Nephron progenitor cell (in vitro differentiated cells): Measurements from ENCODE around the gene PNPLA8.
"Not testable (repeated sequence)": the region's sequence is repeated elsewhere in the genome, so short reads cannot be mapped to it uniquely, and the experiment has no call there.

ENCODE experiments used
- DNase-seq: peaks from one replicate; pipeline ENCODE4 v3.0.0; 2021
- H3K27ac Mint-ChIP-seq: 2 replicates; pipeline ENCODE4 v1.8.0; 2021; ENCODE audit warnings: mild to moderate bottlenecking, moderate library complexity, mixed read lengths
- H3K27me3 Mint-ChIP-seq: 2 replicates; pipeline ENCODE4 v1.8.0; 2021; ENCODE audit warnings: mild to moderate bottlenecking, low read depth, mixed read lengths; ENCODE audit not compliant: poor library complexity
- H3K36me3 Mint-ChIP-seq: 2 replicates; pipeline ENCODE4 v1.8.0; 2021; ENCODE audit warnings: low read depth, mixed read lengths
- H3K4me1 Mint-ChIP-seq: 2 replicates; pipeline ENCODE4 v1.8.0; 2021; ENCODE audit warnings: mixed read lengths
- H3K4me3 Mint-ChIP-seq: 2 replicates; pipeline ENCODE4 v1.8.0; 2021; ENCODE audit warnings: mild to moderate bottlenecking, moderate library complexity, mixed read lengths
- H3K9me3 Mint-ChIP-seq: 2 replicates; pipeline ENCODE4 v1.8.0; 2021; ENCODE audit warnings: mild to moderate bottlenecking, moderate library complexity, mixed read lengths
- CTCF ChIP-seq: fragments of 200-600 bp; sonication (generic); IDR thresholded peaks from 2 replicates; pipeline ENCODE4 v1.5.0; 2021; ENCODE audit warnings: antibody characterized with exemption

Gene PNPLA8

DNA sequence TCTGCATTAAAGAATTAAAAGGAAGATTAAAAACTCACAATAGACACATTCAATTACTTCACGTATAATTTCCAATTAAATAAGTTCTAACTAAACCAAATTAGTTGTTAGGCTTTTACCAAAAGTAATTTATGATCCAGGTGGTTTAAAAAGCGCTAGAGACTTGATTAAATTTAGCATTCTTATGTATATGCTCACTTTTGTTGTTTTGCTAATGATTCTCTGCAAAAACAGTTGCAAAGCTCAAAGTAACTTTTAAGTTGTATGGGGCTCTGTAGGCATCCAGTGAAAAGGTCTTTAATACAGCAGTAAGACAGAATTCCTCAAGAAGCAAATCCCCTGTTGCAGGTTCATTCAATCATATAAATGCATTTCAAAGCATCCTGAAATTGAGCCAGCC lies 15.5 kb upstream of the PNPLA8 start:
- Mint-ChIP-seq H3K4me1 (no peaks in the 10 kb centered on the region), H3K36me3 (no peaks in the 10 kb centered on the region), H3K4me3 (no peak overlapping the region), H3K27ac (no peak overlapping the region), H3K9me3 (no peaks in the 10 kb centered on the region), H3K27me3 (no peaks in the 10 kb centered on the region)
- no peak for TF ChIP-seq CTCF
- no peak for DNase-seq

DNA sequence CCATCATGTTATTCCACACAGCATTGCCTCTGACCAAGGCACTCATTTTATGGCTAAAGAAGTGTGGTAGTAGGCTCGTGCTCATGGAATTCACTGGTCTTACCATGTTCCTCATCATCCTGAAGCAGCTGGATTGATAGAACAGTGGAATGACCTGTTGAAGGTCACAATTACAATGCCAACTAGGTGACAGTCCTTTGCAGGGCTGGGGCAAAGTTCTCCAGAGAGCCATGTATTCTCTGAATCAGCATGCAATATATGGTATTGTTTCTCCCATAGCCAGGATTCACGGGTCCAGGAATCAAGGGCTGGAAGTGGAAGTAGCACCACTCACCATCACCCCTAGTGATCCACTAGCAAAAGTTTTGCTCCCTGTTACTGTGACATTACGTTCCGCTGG lies 12.8 kb upstream of the PNPLA8 start:
- H3K27ac Mint-ChIP-seq, H3K36me3 Mint-ChIP-seq, DNase-seq, H3K9me3 Mint-ChIP-seq, H3K4me1 Mint-ChIP-seq, H3K27me3 Mint-ChIP-seq, H3K4me3 Mint-ChIP-seq: not testable (repeated sequence)

DNA sequence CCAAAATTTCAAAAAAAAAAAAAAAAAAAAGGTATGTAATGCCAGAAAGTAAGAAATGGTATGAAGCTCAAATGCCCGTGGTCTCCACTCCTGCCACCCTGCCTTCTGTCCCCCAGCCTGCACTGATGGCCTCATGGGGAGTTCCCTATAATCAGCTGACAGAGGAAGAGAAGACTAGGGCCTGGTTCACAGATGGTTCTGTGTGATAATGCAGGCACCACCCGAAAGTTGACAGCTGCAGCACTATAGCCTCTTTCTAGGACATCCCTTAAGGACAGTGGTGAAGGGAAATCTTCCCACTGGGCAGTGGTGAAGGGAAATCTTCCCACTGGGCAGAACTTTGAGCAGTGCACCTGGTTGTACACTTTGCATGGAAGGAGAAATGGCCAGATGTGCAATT lies 12.3 kb upstream of the PNPLA8 start:
- H3K27me3 Mint-ChIP-seq, H3K4me1 Mint-ChIP-seq, H3K27ac Mint-ChIP-seq, DNase-seq, H3K4me3 Mint-ChIP-seq, H3K36me3 Mint-ChIP-seq, H3K9me3 Mint-ChIP-seq: not testable (repeated sequence)

DNA sequence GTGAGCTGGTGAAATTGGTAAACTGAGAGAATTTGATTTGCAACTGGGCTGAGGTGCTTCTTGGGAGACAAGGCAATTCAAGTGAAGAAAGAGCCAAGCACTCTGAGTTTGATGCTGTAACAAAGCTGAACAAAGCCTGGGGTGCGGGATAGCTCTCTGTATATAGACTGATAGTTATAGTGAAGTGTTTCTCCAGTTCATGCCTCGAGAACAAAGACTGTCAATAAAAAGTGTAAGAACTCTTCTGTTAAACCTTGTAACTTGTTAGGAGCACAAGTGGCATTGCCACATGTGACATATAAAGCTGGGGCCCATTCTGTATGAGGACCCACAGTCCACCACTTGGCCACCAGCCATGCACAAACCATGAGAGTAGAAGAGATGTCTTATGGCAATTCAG lies 11.3 kb upstream of the PNPLA8 start:
- no peaks in the 10 kb centered on the region for H3K4me1 Mint-ChIP-seq
- no peaks in the 10 kb centered on the region for H3K9me3 Mint-ChIP-seq
- no peak for DNase-seq
- H3K4me3 Mint-ChIP-seq: no peak overlapping the region
- H3K27me3 Mint-ChIP-seq: no peaks in the 10 kb centered on the region
- no peaks in the 10 kb centered on the region for H3K36me3 Mint-ChIP-seq
- no peak overlapping the region for H3K27ac Mint-ChIP-seq
- TF ChIP-seq CTCF: no peak

GRCh38 chr7:108535744-108536143 lies 9.8 kb upstream of the PNPLA8 start:
- Mint-ChIP-seq H3K27ac (no peak overlapping the region), H3K4me3 (no peak overlapping the region), H3K36me3 (no peaks in the 10 kb centered on the region), H3K9me3 (no peaks in the 10 kb centered on the region), H3K4me1 (no peaks in the 10 kb centered on the region), H3K27me3 (no peaks in the 10 kb centered on the region)
- DNase-seq: no peak
- TF ChIP-seq CTCF: no peak

DNA sequence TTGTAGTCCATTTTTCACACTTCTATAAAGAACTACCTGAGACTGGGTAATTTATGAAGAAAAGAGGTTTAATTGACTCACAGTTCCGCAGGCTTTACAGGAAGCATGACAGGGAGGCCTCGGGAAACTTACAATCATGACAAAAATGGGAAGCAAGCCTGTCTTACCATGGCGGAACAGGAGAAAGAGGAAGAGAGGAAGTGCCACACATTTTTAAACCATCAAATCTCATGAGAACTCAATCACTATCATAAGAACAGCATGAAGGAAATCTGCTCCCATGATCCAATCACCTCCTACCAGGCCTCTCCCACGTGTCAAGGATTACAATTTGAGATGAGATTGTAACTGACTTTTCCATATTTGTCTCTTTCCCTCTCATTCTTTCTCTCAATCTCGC lies 9.3 kb upstream of the PNPLA8 start:
- TF ChIP-seq CTCF: no peak
- Mint-ChIP-seq H3K27ac (no peak overlapping the region), H3K36me3 (no peaks in the 10 kb centered on the region), H3K4me1 (no peaks in the 10 kb centered on the region), H3K4me3 (no peak overlapping the region), H3K9me3 (no peaks in the 10 kb centered on the region), H3K27me3 (no peaks in the 10 kb centered on the region)
- DNase-seq: no peak

GRCh38 chr7:108533712-108534111 lies 7.8 kb upstream of the PNPLA8 start:
- H3K27me3 Mint-ChIP-seq: no peaks in the 10 kb centered on the region
- peaks cover 4% of the 10 kb centered on the region for H3K4me1 Mint-ChIP-seq
- no peak overlapping the region for H3K27ac Mint-ChIP-seq
- no peak for DNase-seq
- H3K9me3 Mint-ChIP-seq: no peaks in the 10 kb centered on the region
- no peaks in the 10 kb centered on the region for H3K36me3 Mint-ChIP-seq
- no peak overlapping the region for H3K4me3 Mint-ChIP-seq
- no peak for TF ChIP-seq CTCF
